HG03196 (cell line): ENCODE results near the gene CCDC183.
"Not testable (repeated sequence)": the region's sequence is repeated elsewhere in the genome, so short reads cannot be mapped to it uniquely, and the experiment has no call there.

Experiments used
- ATAC-seq: cut with Tn5 transposase; IDR thresholded peaks from one replicate; pipeline ENCODE4 v1.9.1; 2021; ENCODE audit not compliant: unreplicated experiment

The CCDC183 gene

GRCh38 chr9:136796238-136796774 is at the start of gene CCDC183:
CCDC183 (plus strand) TSS chr9:136796338; CDS start chr9:136796398, 60 bp downstream.
- ATAC-seq = no peak

DNA sequence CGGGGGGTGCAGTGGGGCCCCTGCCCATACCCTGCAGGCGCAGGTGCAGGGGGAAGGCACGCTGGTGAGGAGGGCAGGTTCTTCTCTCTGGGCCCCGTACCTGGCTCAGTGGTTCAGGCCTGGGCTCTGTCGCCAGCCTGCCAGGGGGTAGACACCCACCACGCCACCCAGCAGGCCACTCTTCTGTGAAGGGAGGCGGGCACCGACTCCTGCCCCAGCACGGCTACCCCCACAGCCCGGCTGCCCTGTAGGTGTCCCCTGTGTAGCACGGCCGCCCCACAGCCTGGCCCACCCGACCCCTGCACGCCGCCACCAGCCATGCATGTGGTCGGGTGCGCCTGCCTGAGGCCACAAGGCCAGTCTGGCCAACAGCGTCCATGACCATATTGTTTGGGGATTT is 49.5 kb upstream of the CCDC183 start:
- no peak for ATAC-seq

GRCh38 chr9:136747161-136748060 is 48.7 kb upstream of the CCDC183 start:
- ATAC-seq = no peak

DNA sequence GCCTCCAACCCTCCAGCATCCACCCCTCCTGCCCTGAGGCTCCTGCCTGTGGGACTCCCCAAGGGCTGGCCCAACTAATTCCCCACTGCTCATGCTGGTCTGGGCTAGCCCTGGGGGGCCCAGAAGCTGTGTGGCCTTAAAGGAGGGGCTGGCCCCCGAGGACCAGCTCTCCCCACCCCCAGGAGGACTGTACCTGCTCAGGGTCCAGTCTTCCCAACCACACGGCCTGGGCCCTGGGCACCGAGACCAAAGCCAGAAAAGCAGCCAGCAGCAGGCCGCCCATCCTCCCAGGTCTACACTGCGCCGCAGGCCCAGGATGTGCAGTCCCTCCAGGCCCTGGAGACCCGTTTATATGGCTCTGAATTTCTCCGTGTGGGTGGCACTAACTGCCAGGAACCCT is 47.9 kb upstream of the CCDC183 start, which contains the start of gene LCN6:
LCN6 (minus strand) TSS at position 325 of the 400 bp plus-strand sequence; CDS start at position 283, 42 bp downstream.
- no peak for ATAC-seq

- no peak for ATAC-seq
These were observed 47.2 kb upstream of the CCDC183 start for GRCh38 chr9:136748666-136749611.

DNA sequence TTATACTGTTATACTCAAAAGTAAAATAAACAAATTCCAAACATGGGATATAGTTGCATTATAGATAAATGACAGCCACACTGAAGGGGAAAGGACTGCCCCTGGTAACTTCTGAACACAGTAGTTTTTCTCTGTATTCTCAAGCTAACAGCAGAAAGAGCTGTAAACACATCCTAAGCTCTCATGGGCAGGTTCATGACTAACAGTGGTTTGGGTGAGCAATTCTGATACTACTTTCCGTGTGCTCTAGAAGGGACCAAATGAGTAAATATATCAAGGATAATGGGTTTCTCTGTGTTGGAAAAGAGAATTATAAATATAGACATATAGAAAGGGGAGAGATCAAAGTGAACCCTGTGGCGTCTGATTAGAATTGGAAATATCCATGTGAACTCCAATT is 45.6 kb upstream of the CCDC183 start:
- ATAC-seq = no peak

DNA sequence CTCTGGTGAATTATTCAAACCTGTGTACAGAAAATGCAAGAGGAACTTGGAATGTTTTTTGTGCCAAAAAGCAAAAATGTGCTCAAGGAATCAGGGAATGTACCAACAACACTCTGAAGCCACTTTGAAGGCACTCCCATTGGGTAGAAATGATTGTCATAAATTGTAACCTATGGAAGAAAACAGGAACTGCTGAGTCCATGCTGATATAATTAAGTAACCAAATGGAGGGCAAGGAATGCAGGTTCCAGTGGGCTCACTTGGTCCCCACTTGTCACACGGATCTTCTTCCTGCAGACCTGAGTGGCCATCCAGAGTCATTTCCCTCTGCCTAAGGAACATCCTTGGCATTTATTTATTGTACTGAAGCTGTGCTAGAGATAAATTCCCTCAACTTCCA is 44.9 kb upstream of the CCDC183 start:
- no peak for ATAC-seq

DNA sequence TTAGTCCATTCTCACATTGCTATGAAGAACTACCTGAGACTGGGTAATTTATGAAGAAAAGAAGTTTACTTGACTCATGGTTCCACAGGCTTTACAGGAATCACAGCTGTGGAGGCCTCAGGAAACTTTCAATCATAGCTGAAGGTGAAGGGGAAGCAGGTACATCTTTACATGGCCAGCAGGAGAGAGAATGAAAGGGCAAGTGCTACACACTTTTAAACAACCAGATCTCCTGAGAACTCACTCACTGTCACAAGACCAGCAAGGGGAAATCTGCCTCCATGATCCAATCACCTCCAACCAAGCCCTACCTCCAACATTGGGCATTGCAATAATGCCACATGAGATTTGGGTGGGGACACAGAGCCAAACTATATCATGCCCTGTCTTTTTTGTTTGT is 44.3 kb upstream of the CCDC183 start:
- no peak for ATAC-seq

GRCh38 chr9:136753371-136754058 is 42.6 kb upstream of the CCDC183 start:
- ATAC-seq = no peak

DNA sequence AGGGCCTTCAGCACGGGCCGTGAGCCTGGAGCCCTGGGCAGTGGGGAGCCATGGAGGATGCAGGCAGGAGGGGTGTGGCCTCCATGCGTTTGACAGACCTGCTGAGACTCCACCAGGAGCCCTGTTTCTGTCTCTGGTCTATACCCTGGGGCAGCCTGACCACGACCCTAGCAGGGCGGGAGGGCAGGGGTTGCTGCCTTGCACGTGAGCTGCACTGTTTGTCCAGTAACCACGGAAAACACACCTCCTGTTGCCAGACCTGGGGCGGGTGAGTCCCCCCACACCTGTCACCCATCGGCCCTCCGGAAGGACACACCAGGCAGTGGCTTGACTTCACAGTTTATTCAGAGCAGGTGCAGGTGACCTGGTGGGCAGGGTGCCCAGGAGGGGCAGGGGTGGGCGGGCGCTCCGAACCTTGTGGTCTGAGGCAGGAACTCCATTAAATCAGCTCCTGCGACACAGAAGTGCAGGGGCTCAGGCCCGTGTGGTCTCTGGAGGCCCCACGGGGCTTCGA is 42.0 kb upstream of the CCDC183 start:
- no peak for ATAC-seq

- no peak for ATAC-seq
These were observed 41.4 kb upstream of the CCDC183 start for GRCh38 chr9:136754626-136755301.

DNA sequence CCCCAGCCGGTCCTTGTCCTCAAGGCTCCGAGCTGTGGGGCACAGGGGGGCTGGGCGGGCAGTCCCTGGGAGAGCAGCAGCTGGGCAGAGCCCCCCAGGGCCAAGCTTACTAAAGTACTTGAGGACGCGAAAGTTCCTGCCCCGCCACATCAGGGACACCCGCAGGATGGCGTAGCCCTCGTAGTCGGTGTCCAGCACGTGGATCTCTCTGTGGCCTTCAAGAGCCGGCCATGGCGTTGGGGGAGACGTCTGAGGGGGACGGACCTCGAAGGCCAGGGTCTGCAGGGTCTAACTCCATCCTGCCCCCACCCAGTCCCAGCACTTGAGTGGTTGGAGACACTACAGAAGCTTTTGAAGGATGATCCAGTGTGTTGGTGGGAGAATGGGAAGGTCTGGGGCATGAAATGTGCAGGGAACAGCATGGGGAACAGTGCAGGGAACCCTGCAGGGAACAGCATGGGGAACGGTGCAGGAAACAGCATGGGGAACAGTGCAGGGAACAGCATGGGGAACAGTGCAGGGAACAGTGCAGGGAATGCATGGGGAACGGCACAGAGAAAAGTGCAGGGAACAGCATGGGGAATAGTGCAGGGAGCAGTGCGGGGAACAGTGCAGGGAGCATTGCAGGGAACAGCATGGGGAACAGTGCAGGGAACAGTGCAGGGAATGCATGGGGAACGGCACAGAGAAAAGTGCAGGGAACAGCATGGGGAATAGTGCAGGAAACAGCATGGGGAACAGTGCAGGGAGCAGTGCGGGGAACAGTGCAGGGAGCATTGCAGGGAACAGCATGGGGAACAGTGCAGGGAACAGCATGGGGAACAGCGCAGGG is 40.6 kb upstream of the CCDC183 start:
- ATAC-seq = not testable (repeated sequence)

- ATAC-seq = no peak
These were observed 40.1 kb upstream of the CCDC183 start for GRCh38 chr9:136756134-136756438.

GRCh38 chr9:136756836-136757235 is 39.3 kb upstream of the CCDC183 start:
- ATAC-seq = no peak

DNA sequence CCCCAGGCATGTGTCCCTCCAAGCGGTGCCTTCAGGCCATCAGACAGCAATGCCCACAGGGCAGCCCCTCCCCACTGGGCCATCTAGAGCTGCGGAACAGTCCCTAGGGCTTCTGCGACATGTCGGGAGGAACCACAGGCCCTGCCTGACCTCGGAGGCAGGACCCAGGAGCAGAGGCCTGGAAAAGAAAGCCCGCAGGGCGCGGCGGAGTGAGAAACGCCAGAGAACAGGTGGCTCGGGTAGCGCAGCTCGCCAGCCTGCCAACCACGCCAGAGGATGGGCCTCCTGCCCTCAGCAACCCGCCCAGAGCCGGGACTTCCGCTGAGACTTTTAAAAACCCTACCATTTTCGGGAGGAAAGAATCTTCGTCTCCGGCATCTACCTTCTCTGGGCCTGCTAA is 38.8 kb upstream of the CCDC183 start:
- ATAC-seq = no peak

DNA sequence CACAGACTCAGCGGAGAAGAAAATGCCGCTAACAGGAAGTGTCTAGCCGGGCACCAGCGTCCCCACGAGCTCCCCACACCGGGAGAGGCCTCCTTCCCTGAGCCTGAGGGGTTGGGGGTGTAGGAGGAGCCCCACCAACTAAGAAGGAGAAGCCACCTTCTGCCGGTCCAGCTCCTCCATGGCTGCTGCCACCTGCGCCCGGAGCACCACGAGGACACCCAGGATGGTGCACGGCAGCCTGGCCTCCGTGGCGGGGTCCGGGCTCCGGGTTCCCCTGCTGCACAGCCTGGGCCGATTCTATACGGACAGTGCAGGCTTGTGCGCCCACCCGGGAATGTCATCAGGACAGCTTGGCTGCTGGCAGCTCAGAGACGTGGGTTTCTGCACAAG is 38.4 kb upstream of the CCDC183 start:
- ATAC-seq = no peak

DNA sequence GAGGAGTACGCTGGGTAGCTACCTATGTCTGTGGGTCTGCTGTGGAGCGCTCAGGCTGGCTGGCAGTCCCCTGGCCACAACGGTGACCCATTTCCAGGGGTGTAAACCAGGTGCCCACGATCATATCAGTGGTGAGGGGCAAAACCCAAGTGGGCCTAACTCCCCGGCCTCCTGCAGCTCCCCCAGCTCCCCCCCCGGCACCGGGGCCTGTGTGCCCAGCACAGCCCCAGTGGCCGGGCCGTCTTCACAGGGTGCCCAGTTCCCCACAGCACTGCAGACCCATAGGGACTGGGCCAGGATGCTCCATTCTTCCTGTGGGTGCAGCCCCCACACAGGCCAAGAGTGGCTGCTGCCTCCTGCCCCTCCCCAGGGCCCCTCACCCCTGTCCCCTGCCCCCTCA is 37.1 kb upstream of the CCDC183 start:
- ATAC-seq = no peak

DNA sequence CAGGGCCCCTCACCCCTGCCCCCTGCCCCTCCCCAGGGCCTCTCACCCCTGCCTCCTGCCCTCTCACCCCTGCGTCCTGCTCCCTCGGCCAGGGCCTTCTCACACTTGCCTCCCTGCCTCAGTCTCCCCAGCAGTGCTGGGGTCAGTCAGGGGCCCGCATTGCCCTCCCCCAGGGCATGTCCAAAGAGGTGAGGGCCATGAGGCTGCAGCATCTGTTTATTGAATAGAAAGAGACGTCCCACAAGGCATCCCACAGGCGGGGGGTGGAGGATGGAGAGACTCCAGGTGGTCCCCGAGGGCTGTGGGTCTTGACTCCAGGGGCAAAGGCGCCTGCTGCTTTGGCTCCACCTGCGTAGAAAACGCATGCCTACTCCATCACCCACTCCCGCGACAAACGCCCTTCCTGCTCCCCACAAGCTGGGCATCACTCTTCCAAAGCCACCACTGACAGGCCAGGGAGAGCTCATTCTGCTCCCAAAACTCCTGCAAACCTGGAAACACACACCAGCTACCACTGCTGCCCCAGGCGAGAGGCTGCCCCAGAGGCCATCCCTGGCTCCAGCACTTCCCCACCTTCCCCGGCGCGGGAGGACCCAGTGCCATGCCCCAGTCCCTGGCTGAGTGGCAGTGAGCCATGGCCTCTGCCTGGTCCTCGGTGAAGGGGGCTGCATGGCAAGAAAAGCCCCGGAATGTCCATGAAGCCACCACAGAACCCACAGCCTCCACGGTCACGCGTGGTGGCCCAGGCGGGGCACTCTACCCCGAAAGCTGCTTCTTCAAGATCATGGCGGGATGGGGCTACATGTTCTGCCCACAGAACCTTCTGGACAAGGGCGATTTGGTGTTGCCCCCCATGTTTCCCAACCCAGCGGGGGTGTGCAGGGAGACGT is 36.5 kb upstream of the CCDC183 start:
- ATAC-seq = no peak
